OCI-LY3 (cell line): ENCODE data around the gene SMAD3.

Experiments used
- H2AFZ ChIP-seq: fragments of 200-600, 300-600 bp; shearing (Covaris generic); 2 replicates; pipeline ENCODE4 v1.6.0; 2014; ENCODE audit warnings: antibody characterized with exemption, low read depth, low read length
- H3K27ac ChIP-seq: fragments of 200-600, 300-600 bp; sonication (generic); 2 replicates; pipeline ENCODE4 v1.5.1; 2014; ENCODE audit warnings: mild to moderate bottlenecking, low read length, moderate library complexity, mixed read lengths
- H3K27me3 ChIP-seq: fragments of 200-600, 300-600 bp; sonication (generic); 2 replicates; pipeline ENCODE4 v1.6.1; 2014; ENCODE audit warnings: low read depth, low read length, mixed read lengths
- H3K36me3 ChIP-seq: fragments of 200-600, 300-600 bp; sonication (generic); replicated peaks from 2 replicates; pipeline ENCODE3; 2014; ENCODE audit warnings: low read depth, low read length, mixed read lengths
- H3K4me1 ChIP-seq: fragments of 300-600, 200-600 bp; sonication (generic); 2 replicates; pipeline ENCODE4 v1.6.1; 2014; ENCODE audit warnings: low read length, mixed read lengths
- H3K4me2 ChIP-seq: fragments of 200-600, 300-600 bp; sonication (generic); 2 replicates; pipeline ENCODE4 v1.6.1; 2014; ENCODE audit warnings: low read length, mixed read lengths
- H3K4me3 ChIP-seq: fragments of 300-600, 200-600 bp; sonication (generic); 2 replicates; pipeline ENCODE4 v1.5.1; 2014; ENCODE audit warnings: antibody characterized with exemption, mild to moderate bottlenecking, low read length, moderate library complexity
- H3K79me2 ChIP-seq: fragments of 300-600, 200-600 bp; shearing (Covaris generic); 2 replicates; pipeline ENCODE4 v1.6.1; 2014; ENCODE audit warnings: mild to moderate bottlenecking, low read length, mixed read lengths
- H3K9ac ChIP-seq: fragments of 300-600, 200-600 bp; shearing (Covaris generic); 2 replicates; pipeline ENCODE4 v1.6.0; 2014; ENCODE audit warnings: mild to moderate bottlenecking, low read length, moderate library complexity
- H3K9me3 ChIP-seq: fragments of 200-600, 300-600 bp; shearing (Covaris generic); 2 replicates; pipeline ENCODE4 v1.6.1; 2014; ENCODE audit warnings: low read length, mixed read lengths; ENCODE audit not compliant: insufficient read depth
- H4K20me1 ChIP-seq: fragments of 200-600, 300-600 bp; sonication (generic); 2 replicates; pipeline ENCODE4 v1.6.1; 2016; ENCODE audit warnings: low read length, mixed read lengths; ENCODE audit not compliant: insufficient read depth
- EZH2phosphoT487 ChIP-seq: fragments of 200-600 bp; shearing (Covaris generic); IDR thresholded peaks from 2 replicates; pipeline ENCODE4 v1.6.1; 2018; ENCODE audit warnings: antibody characterized with exemption, mixed run types, low read depth
- TF ChIP-seq, protein P1 (sequence below): fragments of 200-600, 300-600 bp; sonication (generic); IDR thresholded peaks from 2 replicates; pipeline ENCODE4 v1.5.1; 2014; ENCODE audit warnings: antibody characterized with exemption, low read length, low read depth

Gene SMAD3

DNA sequence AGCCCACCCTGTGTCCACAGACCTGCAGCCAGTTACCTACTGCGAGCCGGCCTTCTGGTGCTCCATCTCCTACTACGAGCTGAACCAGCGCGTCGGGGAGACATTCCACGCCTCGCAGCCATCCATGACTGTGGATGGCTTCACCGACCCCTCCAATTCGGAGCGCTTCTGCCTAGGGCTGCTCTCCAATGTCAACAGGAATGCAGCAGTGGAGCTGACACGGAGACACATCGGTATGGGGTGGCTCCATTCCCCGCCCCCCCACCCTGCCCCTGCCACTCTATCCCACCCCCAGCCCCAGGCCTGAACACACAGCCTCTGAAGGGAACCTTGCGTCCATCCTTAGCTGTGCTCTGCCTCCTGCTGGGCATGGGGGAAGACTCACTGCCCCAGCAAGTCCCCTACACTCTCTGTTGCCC lies 115.8 kb downstream of the SMAD3 start:
- H3K79me2 ChIP-seq: no peaks in the 10 kb centered on the region
- H3K4me3 ChIP-seq: no peak overlapping the region
- H3K9ac ChIP-seq: no peak overlapping the region
- peaks cover 21% of the 10 kb centered on the region for H3K4me1 ChIP-seq
- peaks cover 5% of the 10 kb centered on the region for H3K36me3 ChIP-seq
- no peaks in the 10 kb centered on the region for H3K9me3 ChIP-seq
- H3K27ac ChIP-seq: no peak overlapping the region
- no peak overlapping the region for H3K4me2 ChIP-seq
- H2AFZ ChIP-seq: no peak overlapping the region
- no peak for TF ChIP-seq EZH2phosphoT487
- TF ChIP-seq, protein P1, sequence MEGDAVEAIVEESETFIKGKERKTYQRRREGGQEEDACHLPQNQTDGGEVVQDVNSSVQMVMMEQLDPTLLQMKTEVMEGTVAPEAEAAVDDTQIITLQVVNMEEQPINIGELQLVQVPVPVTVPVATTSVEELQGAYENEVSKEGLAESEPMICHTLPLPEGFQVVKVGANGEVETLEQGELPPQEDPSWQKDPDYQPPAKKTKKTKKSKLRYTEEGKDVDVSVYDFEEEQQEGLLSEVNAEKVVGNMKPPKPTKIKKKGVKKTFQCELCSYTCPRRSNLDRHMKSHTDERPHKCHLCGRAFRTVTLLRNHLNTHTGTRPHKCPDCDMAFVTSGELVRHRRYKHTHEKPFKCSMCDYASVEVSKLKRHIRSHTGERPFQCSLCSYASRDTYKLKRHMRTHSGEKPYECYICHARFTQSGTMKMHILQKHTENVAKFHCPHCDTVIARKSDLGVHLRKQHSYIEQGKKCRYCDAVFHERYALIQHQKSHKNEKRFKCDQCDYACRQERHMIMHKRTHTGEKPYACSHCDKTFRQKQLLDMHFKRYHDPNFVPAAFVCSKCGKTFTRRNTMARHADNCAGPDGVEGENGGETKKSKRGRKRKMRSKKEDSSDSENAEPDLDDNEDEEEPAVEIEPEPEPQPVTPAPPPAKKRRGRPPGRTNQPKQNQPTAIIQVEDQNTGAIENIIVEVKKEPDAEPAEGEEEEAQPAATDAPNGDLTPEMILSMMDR: peak; percentile 15; the same call in 1 of the 2 replicates
- no peaks in the 10 kb centered on the region for H4K20me1 ChIP-seq
- no peaks in the 10 kb centered on the region for H3K27me3 ChIP-seq

DNA sequence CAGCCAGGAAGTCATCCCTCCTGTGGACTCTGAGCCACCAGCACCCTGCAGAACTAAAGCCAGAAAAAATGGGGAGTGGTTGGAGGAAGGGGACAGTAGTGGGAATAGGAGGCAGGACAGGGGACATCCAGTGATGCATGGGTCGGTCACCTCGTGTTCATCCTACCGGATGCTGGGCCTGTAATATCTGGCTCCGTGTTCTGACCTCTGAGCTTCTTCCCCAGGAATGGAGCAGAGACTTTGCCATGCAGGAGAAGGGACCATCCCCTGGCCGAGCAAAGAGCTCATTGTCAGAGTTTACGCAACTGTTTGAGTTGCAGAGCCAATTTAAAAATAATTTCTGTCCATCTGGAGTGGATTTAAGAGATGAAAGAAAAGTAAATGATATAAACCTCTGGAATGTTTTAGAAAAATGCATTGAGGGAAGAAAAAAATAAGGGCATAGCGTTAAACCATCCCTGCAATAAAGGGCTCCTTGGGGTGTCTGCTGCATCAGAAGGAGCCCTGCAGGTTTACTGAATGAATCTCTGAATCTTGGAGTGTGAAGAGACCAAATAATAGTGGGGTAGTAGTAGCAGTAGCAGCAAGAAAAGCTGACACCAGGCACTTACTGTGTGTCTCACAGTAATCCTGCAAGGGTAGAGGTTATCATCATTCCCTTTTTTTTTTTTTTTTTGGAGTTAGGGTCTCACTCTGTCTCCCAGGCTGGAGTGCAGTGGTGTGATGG lies 118.2 kb downstream of the SMAD3 start:
- H3K36me3 ChIP-seq: peaks cover 5% of the 10 kb centered on the region
- H3K9me3 ChIP-seq: no peaks in the 10 kb centered on the region
- H3K27ac ChIP-seq: no peak overlapping the region
- no peak overlapping the region for H3K4me3 ChIP-seq
- H3K4me1 ChIP-seq: peaks cover 13% of the 10 kb centered on the region
- no peak for TF ChIP-seq EZH2phosphoT487
- TF ChIP-seq, protein P1: no peak
- H3K79me2 ChIP-seq: no peaks in the 10 kb centered on the region
- H3K27me3 ChIP-seq: no peaks in the 10 kb centered on the region
- H4K20me1 ChIP-seq: no peaks in the 10 kb centered on the region
- no peak overlapping the region for H3K4me2 ChIP-seq
- H2AFZ ChIP-seq: no peak overlapping the region
- H3K9ac ChIP-seq: no peak overlapping the region

DNA sequence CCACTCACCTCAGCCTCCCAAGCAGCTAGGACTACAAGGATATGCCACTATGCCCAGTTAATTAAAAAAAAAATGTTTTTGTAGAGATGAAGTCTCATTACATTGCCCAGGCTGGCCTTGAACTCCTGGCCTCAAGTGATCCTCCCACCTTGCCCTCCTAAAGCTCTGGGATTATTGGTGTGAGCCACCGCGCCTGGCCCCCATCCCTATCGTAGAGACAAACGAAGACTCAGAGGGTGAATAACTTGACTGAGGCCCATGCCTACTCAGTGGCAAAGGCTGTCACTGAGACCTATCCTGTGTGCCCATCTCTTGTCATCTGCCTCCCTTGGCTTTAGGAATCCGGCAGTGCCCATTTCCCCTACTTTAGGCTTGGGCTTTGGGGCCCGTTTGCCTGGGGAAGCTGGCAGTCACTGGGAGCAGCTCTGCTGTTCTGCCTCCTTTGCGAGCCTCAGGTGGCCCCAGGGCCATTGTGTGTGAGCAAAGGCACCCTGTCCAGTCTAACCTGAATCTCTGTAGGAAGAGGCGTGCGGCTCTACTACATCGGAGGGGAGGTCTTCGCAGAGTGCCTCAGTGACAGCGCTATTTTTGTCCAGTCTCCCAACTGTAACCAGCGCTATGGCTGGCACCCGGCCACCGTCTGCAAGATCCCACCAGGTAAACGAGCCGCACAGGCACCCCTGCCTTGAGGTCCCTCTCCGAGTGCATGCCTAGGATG lies 119.0 kb downstream of the SMAD3 start:
- Histone ChIP-seq H3K9ac (no peak overlapping the region), H3K36me3 (peaks cover 5% of the 10 kb centered on the region), H3K9me3 (no peaks in the 10 kb centered on the region), H3K27ac (no peak overlapping the region), H3K4me1 (peaks cover 13% of the 10 kb centered on the region), H2AFZ (no peak overlapping the region), H3K27me3 (no peaks in the 10 kb centered on the region), H4K20me1 (no peaks in the 10 kb centered on the region), H3K4me3 (no peak overlapping the region), H3K79me2 (no peaks in the 10 kb centered on the region), H3K4me2 (no peak overlapping the region)
- TF ChIP-seq, protein P1: no peak
- TF ChIP-seq EZH2phosphoT487: no peak

DNA sequence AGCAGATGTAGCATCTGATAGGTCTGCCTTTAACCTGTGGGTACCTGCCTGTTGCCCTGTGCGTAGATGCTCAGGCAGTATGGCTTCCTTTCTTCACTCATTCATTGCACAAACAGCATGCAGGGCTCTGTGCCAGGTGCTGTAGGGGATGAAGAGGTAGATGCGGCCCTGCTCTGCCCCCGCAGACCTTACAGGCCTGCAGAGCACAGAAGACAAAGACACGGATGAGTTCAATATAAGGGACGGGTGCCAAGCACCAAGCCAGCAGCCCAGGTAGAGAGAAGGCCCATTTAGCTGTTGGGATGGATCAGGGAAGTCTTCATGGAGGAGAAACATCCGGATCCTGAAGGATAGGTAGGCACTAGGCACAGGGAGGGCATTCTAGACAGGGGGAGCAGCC lies 119.6 kb downstream of the SMAD3 start:
- Histone ChIP-seq H3K9me3 (no peaks in the 10 kb centered on the region), H3K36me3 (peaks cover 5% of the 10 kb centered on the region), H2AFZ (no peak overlapping the region), H3K4me3 (no peak overlapping the region), H3K4me1 (peaks cover 13% of the 10 kb centered on the region), H4K20me1 (no peaks in the 10 kb centered on the region), H3K4me2 (no peak overlapping the region), H3K9ac (no peak overlapping the region), H3K79me2 (no peaks in the 10 kb centered on the region), H3K27me3 (no peaks in the 10 kb centered on the region), H3K27ac (no peak overlapping the region)
- TF ChIP-seq, protein P1: no peak
- no peak for TF ChIP-seq EZH2phosphoT487
